Stimulated activated CD4-positive, alpha-beta T cell treated with anti-CD3 and anti-CD28 coated beads, Interleukin-1b, Interleukin-23, amount 100 ng/mL, for 4 hours (primary cell): ENCODE measurements around the gene INTS6.
"Not testable (repeated sequence)": the region's sequence is repeated elsewhere in the genome, so short reads cannot be mapped to it uniquely, and the experiment has no call there.

Experiments used
- DNase-seq, 2 donors: peaks; one replicate each; pipeline ENCODE4 v3.0.0-alpha.2; 2020; ENCODE audit warnings: low read depth in 2 of 2

INTS6 gene

GRCh38 chr13:51415339-51415738 is 37.5 kb downstream of the INTS6 start:
- not testable (repeated sequence) for DNase-seq

GRCh38 chr13:51412431-51412830 is 40.4 kb downstream of the INTS6 start:
- no peak for DNase-seq

GRCh38 chr13:51405176-51405575 is 47.7 kb downstream of the INTS6 start:
- no peak for DNase-seq

- DNase-seq, result no peak
Observed at GRCh38 chr13:51397262-51397941, 55.4 kb downstream of the INTS6 start.

GRCh38 chr13:51396352-51396751 is 56.5 kb downstream of the INTS6 start:
- DNase-seq, result no peak

GRCh38 chr13:51394724-51395123 is 58.1 kb downstream of the INTS6 start:
- DNase-seq, result no peak

GRCh38 chr13:51385114-51385513 is 67.7 kb downstream of the INTS6 start:
- no peak for DNase-seq

GRCh38 chr13:51380269-51380668 is 72.6 kb downstream of the INTS6 start:
- DNase-seq, result no peak

- no peak for DNase-seq
Observed at GRCh38 chr13:51373451-51373850, 79.4 kb downstream of the INTS6 start.

GRCh38 chr13:51371768-51372399 is 81.0 kb downstream of the INTS6 start:
- no peak for DNase-seq

- no peak for DNase-seq
Observed at GRCh38 chr13:51370811-51371210, 82.0 kb downstream of the INTS6 start.

- no peak for DNase-seq
Observed at GRCh38 chr13:51370116-51370515, 82.7 kb downstream of the INTS6 start.

- DNase-seq, result no peak
Observed at GRCh38 chr13:51364404-51365008, 88.3 kb downstream of the INTS6 start.

- no peak for DNase-seq
Observed at GRCh38 chr13:51363625-51364024, 89.2 kb downstream of the INTS6 start.

GRCh38 chr13:51361106-51361505 is 91.7 kb downstream of the INTS6 start:
- DNase-seq, result no peak

- no peak for DNase-seq
Observed at GRCh38 chr13:51360489-51360888, 92.3 kb downstream of the INTS6 start.

- DNase-seq, result no peak
Observed at GRCh38 chr13:51359352-51359751, 93.5 kb downstream of the INTS6 start.

- DNase-seq, result no peak
Observed at GRCh38 chr13:51357928-51358595, 94.8 kb downstream of the INTS6 start.

- no peak for DNase-seq
Observed at GRCh38 chr13:51355217-51355616, 97.6 kb downstream of the INTS6 start.

GRCh38 chr13:51349016-51349415 is 103.8 kb downstream of the INTS6 start:
- no peak for DNase-seq

GRCh38 chr13:51348069-51348967 is 104.5 kb downstream of the INTS6 start:
- no peak for DNase-seq

- no peak for DNase-seq
Observed at GRCh38 chr13:51347099-51347498, 105.7 kb downstream of the INTS6 start.
